Activated T-helper 2 cell treated with anti-CD3 and anti-CD28 coated beads, Interferon-gamma antibody, Interleukin-2, Interleukin-4, amounts not matched to agents 10 μg/mL and 5 μg/mL and 100 μg/mL, durations not matched to agents 14 hours and 24 hours and 36 hours (primary cell): ENCODE measurements around the gene CEP290. TPM values are rescaled to one million over a fixed set of nuclear protein-coding genes. Genes with fewer than 3 reads are reported as not detected.

Experiments
- DNase-seq: peaks from one replicate; pipeline ENCODE4 v3.0.0; 2021; ENCODE audit warnings: low spot score
- H3K27ac Mint-ChIP-seq: one replicate; pipeline ENCODE4 v1.8.0; 2021; ENCODE audit warnings: mixed read lengths
- H3K27me3 Mint-ChIP-seq: one replicate; pipeline ENCODE4 v1.8.0; 2021; ENCODE audit warnings: low read depth, mixed read lengths
- H3K36me3 Mint-ChIP-seq: one replicate; pipeline ENCODE4 v1.8.0; 2021; ENCODE audit warnings: low read depth, mixed read lengths
- H3K4me1 Mint-ChIP-seq: one replicate; pipeline ENCODE4 v1.8.0; 2021; ENCODE audit warnings: low read depth, mixed read lengths
- H3K4me3 Mint-ChIP-seq: one replicate; pipeline ENCODE4 v1.8.0; 2021; ENCODE audit warnings: low read depth, mild to moderate bottlenecking, moderate library complexity, mixed read lengths
- H3K9me3 Mint-ChIP-seq: one replicate; pipeline ENCODE4 v1.8.0; 2021; ENCODE audit warnings: mixed read lengths
- intact Hi-C: fragments of 100-400 bp; cut with micrococcal nuclease; formaldehyde crosslinking; loops from one replicate; pipeline ENCODE4 v1.15.1; 2023
- total RNA-seq: library from RNA; stranded (reverse); gene quantifications from 2 replicates; pipeline ENCODE4 v1.2.3, GENCODE V29; 2022

Gene CEP290
- total RNA-seq, 1 donor from 2014 or later = 16.0 TPM

- no peaks in the 10 kb centered on the region for H3K9me3 Mint-ChIP-seq
- H3K36me3 Mint-ChIP-seq = no peaks in the 10 kb centered on the region
- no peaks in the 10 kb centered on the region for H3K4me1 Mint-ChIP-seq
- H3K4me3 Mint-ChIP-seq = no peak overlapping the region
- H3K27me3 Mint-ChIP-seq = peaks cover 26% of the 10 kb centered on the region
- H3K27ac Mint-ChIP-seq = no peak overlapping the region
- intact Hi-C loops = no loop called here
- no peak for DNase-seq
Measured at GRCh38 chr12:88026196-88026595, 115.7 kb downstream of the CEP290 start.

DNA sequence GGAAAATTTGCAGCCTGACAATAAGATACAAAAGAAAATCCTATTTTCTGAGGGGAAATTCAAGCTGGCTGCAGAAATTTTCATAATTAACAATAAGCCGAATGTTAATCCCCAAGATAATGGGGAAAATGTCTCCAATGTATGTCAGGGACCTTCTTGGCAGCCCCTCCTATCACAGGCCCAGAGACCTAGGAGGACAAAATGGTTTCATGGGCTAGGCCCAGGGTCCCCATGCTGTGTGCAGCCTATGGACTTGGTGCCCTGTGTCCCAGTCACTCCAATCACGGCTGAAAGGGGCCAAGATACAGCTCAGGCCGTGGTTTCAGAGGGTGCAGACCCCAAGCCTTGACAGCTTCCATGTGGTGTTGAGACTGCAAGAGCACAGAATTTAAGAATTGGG is 123.9 kb downstream of the CEP290 start:
- DNase-seq = no peak
- intact Hi-C loops = no loop called here

DNA sequence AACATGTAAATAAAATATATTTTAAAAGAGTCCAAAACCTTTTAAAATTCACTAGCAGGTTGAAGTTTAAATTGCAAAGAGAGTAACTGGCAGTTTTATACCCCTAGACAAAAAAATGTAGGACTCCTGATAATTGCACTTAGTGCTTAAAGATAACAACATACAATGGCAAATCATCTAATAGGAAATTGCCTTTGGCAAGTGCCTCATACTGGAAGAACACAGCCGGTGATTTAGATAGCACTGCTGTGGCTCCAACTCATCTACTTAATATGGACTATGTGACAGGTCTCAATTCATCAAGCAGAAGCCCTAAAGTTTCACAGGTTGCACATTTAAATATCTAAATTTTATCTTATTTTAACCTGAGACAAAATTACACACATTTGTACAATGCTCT is 126.1 kb downstream of the CEP290 start:
- no peak for DNase-seq
- intact Hi-C loops = no loop called here
- Mint-ChIP-seq H3K27me3 (peaks cover 5% of the 10 kb centered on the region), H3K36me3 (no peaks in the 10 kb centered on the region), H3K4me1 (no peaks in the 10 kb centered on the region), H3K27ac (no peak overlapping the region), H3K4me3 (no peak overlapping the region), H3K9me3 (peaks cover 15% of the 10 kb centered on the region)

More for the DNA sequence above, 123.9 kb downstream of the CEP290 start:
- peaks cover 15% of the 10 kb centered on the region for H3K9me3 Mint-ChIP-seq
- H3K27ac Mint-ChIP-seq = no peak overlapping the region
- H3K36me3 Mint-ChIP-seq = no peaks in the 10 kb centered on the region
- H3K4me3 Mint-ChIP-seq = no peak overlapping the region
- H3K27me3 Mint-ChIP-seq = peaks cover 8% of the 10 kb centered on the region
- no peaks in the 10 kb centered on the region for H3K4me1 Mint-ChIP-seq

DNA sequence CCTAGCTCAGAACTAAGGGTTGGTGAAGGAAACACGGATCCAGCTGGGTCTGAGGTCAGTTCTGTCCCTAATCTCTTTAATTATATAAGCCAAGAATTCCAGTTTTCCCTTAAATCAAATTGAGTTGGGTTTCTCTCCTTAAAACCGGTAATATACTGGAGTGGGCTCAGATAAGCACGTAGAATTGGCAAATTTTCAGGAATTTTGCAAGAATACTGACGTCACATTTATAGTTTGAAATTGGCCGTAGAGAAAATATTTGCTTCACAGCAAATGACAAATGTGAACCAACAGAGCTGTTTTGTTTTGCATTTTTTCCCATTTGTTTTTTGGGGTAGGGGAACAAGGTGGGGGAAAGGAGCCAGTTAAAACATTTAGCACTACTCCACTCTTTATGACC is 130.1 kb downstream of the CEP290 start:
- no peak for DNase-seq
- Mint-ChIP-seq H3K36me3 (no peaks in the 10 kb centered on the region), H3K4me1 (no peaks in the 10 kb centered on the region), H3K27me3 (peaks cover 7% of the 10 kb centered on the region), H3K4me3 (no peak overlapping the region), H3K9me3 (no peaks in the 10 kb centered on the region), H3K27ac (no peak overlapping the region)
- intact Hi-C loops = no loop called here

DNA sequence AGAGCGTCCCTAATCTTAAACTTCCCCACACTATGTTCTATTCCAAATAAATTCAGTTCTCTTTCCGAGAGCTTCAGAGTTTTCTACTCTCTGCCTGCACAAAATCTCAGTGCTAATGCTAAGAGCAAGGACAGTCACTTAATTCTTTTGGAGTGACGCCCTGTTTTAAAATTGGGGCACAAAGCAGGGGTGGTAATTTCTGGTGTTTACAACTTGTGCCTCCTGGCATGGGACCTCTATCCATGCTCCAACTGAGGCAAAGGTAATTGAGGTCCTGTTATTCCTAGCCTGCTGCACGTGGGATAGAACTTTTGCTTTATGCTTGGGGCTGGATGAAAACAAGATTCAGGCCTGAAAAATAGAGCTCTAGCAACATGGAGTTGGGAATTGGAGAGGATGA is 135.5 kb downstream of the CEP290 start:
- H3K9me3 Mint-ChIP-seq = no peaks in the 10 kb centered on the region
- intact Hi-C loops = no loop called here
- H3K27ac Mint-ChIP-seq = no peak overlapping the region
- no peak for DNase-seq
- peaks cover 1% of the 10 kb centered on the region for H3K27me3 Mint-ChIP-seq
- H3K36me3 Mint-ChIP-seq = no peaks in the 10 kb centered on the region
- H3K4me3 Mint-ChIP-seq = no peak overlapping the region
- H3K4me1 Mint-ChIP-seq = no peaks in the 10 kb centered on the region

DNA sequence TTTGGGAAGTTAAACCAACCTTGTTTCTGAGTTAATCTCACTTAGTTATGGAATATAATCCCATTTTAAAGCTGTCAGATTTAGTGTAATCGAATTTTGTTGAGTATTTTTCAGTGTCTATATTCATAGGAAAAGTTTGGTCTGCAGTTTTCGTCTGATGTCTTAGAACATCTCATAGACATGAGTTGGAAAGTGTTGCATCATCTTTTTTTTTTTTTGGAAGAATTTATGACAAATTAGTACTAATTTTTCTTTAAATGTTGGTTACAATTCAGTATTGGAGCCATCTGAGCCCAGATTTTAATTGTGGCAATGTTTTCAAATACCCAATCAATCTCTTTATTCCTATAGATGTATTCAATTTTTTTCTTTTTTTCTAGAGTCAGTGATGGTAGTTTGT is 140.6 kb downstream of the CEP290 start:
- Mint-ChIP-seq H3K36me3 (no peaks in the 10 kb centered on the region), H3K27me3 (no peaks in the 10 kb centered on the region), H3K9me3 (no peaks in the 10 kb centered on the region), H3K27ac (no peak overlapping the region), H3K4me3 (no peak overlapping the region), H3K4me1 (no peaks in the 10 kb centered on the region)
- intact Hi-C loops = no loop called here
- no peak for DNase-seq

Other genes starting within 250 kb of the CEP290 start
- gene C12orf50, start 112.7 kb downstream of the CEP290 start, total RNA-seq = not detected in 2 replicates
- 7.2 and 8.1 TPM in 2 replicates for gene TMTC3, start 219 bp upstream of the CEP290 start, total RNA-seq